GM12801 (cell line): ENCODE data around the gene ACTC1.

Experiments
- CTCF ChIP-seq: IDR thresholded peaks from one replicate; pipeline ENCODE4 v1.5.1; 2011; ENCODE audit warnings: control low read depth; ENCODE audit not compliant: insufficient read length; ENCODE audit errors: extremely low read depth

The ACTC1 gene

GRCh38 chr15:34795267-34796081 lies at the start of gene ACTC1:
Gene ACTC1, minus strand, starts transcription at chr15:34795549. Its CDS starts 741 bp downstream, at chr15:34794808.
- no peak for TF ChIP-seq CTCF

GRCh38 chr15:34841262-34841725 lies 45.9 kb upstream of the ACTC1 start:
- no peak for TF ChIP-seq CTCF

- TF ChIP-seq CTCF: no peak
These were observed 42.9 kb upstream of the ACTC1 start for GRCh38 chr15:34838282-34838681.

GRCh38 chr15:34837246-34838016 lies 42.1 kb upstream of the ACTC1 start:
- no peak for TF ChIP-seq CTCF

GRCh38 chr15:34828145-34828911 lies 33.0 kb upstream of the ACTC1 start:
- TF ChIP-seq CTCF: no peak

GRCh38 chr15:34821831-34822230 lies 26.5 kb upstream of the ACTC1 start:
- no peak for TF ChIP-seq CTCF

GRCh38 chr15:34820110-34820509 lies 24.8 kb upstream of the ACTC1 start:
- TF ChIP-seq CTCF: no peak
